AG08396 (cell line): ENCODE data around the gene DGKK.

Source experiments
- DNase-seq: peaks from one replicate; pipeline ENCODE4 v3.0.0; 2012; ENCODE audit warnings: low spot score, mixed read lengths

DGKK gene

GRCh38 chrX:50470103-50471031 is at the start of gene DGKK:
TSS of gene DGKK (minus strand) at chrX:50470825. CDS start at chrX:50470678, 147 bp downstream.
- DNase-seq, result no peak

GRCh38 chrX:50514811-50515210 is 44.2 kb upstream of the DGKK start:
- no peak for DNase-seq

- DNase-seq, result no peak
Observed at GRCh38 chrX:50497114-50497513, 26.5 kb upstream of the DGKK start.

- no peak for DNase-seq
Observed at GRCh38 chrX:50495616-50496015, 25.0 kb upstream of the DGKK start.

GRCh38 chrX:50492720-50493119 is 22.1 kb upstream of the DGKK start:
- DNase-seq, result no peak

GRCh38 chrX:50484662-50485061 is 14.0 kb upstream of the DGKK start:
- DNase-seq, result no peak

- DNase-seq, result no peak
Observed at GRCh38 chrX:50483283-50483682, 12.7 kb upstream of the DGKK start.

- no peak for DNase-seq
Observed at GRCh38 chrX:50475208-50475607, 4.6 kb upstream of the DGKK start.

- DNase-seq, result no peak
Observed at GRCh38 chrX:50471390-50471789, 765 bp upstream of the DGKK start.

- no peak for DNase-seq
Observed at GRCh38 chrX:50469206-50469605, 1.4 kb downstream of the DGKK start.

GRCh38 chrX:50459615-50460014 is 11.0 kb downstream of the DGKK start:
- no peak for DNase-seq

GRCh38 chrX:50458483-50458882 is 12.1 kb downstream of the DGKK start:
- DNase-seq, result no peak

GRCh38 chrX:50456712-50457484 is 13.7 kb downstream of the DGKK start:
- DNase-seq, result no peak

GRCh38 chrX:50452782-50453181 is 17.8 kb downstream of the DGKK start:
- no peak for DNase-seq

GRCh38 chrX:50450324-50450723 is 20.3 kb downstream of the DGKK start:
- DNase-seq, result no peak

- DNase-seq, result no peak
Observed at GRCh38 chrX:50448565-50448964, 22.1 kb downstream of the DGKK start.

- no peak for DNase-seq
Observed at GRCh38 chrX:50447535-50447934, 23.1 kb downstream of the DGKK start.

GRCh38 chrX:50442426-50443116 is 28.1 kb downstream of the DGKK start:
- no peak for DNase-seq

- no peak for DNase-seq
Observed at GRCh38 chrX:50436797-50437196, 33.8 kb downstream of the DGKK start.

GRCh38 chrX:50432829-50433289 is 37.8 kb downstream of the DGKK start:
- DNase-seq, result no peak

- no peak for DNase-seq
Observed at GRCh38 chrX:50431623-50432022, 39.0 kb downstream of the DGKK start.

- no peak for DNase-seq
Observed at GRCh38 chrX:50430917-50431575, 39.6 kb downstream of the DGKK start.
